Left colon (tissue), 2 donors: ENCODE measurements around the gene KLHL3. TPM values are rescaled to one million over a fixed set of nuclear protein-coding genes. Genes with fewer than 3 reads are reported as not detected.
A peak's percentile ranks its signal among the peaks of the same experiment; 100 is the strongest.
"Not testable (repeated sequence)": the region's sequence is repeated elsewhere in the genome, so short reads cannot be mapped to it uniquely, and the experiment has no call there.

Source experiments
- ATAC-seq: fragments of 200-7000 bp; cut with Tn5 transposase; one replicate; pipeline ENCODE4 v1.9.1; 2020; ENCODE audit warnings: mild to moderate bottlenecking, moderate library complexity
- DNase-seq, 2 donors: peaks; one replicate each; pipeline ENCODE4 v3.0.0-alpha.2; 2020
- intact Hi-C, 2 donors: fragments of 100-400 bp; cut with DNase I in 1 of 2; cut with micrococcal nuclease in 1 of 2; formaldehyde crosslinking; loops; one replicate each; pipeline versions ENCODE4 v1.11.2 to v1.14.0; 2022; cut with DNase I, micrococcal nuclease
- total RNA-seq, 2 donors: library from RNA; stranded (reverse); fragmentation: NEBNext Ultra II Directional; extraction: Animal tissue kit (Norgen Biotek cat#: 25700); gene quantifications; one replicate each; pipeline ENCODE4 v1.2.1, GENCODE V29; 2021
- donor health status: DM: no; HTN: no; CAD: no.
- donor health status: DM: yes; HTN: yes; CAD: no.

Gene KLHL3
- total RNA-seq, 2 donors from 2014 or later = 5.8 to 6.2 TPM

- ATAC-seq (no peak), DNase-seq (no peak)
- intact Hi-C loops = no loop called here
Measured at GRCh38 chr5:137647401-137647800, 88.5 kb downstream of the KLHL3 start.

- DNase-seq = no peak
- no peak for ATAC-seq
- intact Hi-C loops = no loop called here
Measured at GRCh38 chr5:137646761-137647160, 89.1 kb downstream of the KLHL3 start.

GRCh38 chr5:137643081-137643480 lies 92.8 kb downstream of the KLHL3 start:
- intact Hi-C loops = not testable (repeated sequence)

GRCh38 chr5:137642091-137642490 lies 93.8 kb downstream of the KLHL3 start:
- DNase-seq (no peak), ATAC-seq (no peak)
- intact Hi-C loops = no loop called here

More at GRCh38 chr5:137643081-137643480, 92.8 kb downstream of the KLHL3 start:
- ATAC-seq, DNase-seq: not testable (repeated sequence)

DNA sequence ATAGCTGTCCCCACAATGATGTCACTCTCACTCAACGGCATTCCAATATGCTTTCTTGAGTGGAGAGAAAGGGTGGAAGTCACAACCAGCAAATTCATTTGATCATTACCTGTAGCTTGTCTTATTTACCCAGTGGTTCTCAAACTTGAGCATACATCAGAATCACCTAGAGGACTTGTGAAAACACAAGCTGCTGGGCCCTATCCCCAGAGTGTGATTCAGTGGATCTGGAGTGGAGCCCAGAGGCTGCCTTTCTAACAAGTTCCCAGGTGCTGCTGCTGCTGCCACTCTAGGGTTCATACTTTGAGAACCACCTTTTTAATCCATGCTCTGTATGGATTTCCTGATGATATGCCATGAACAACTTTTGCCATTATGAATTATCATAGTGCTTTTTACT lies 94.7 kb downstream of the KLHL3 start:
- intact Hi-C loops = no loop called here
- ATAC-seq (no peak), DNase-seq (no peak)

GRCh38 chr5:137639645-137640044 lies 96.2 kb downstream of the KLHL3 start:
- DNase-seq (no peak), ATAC-seq (no peak)
- intact Hi-C loops = loop anchor here in 1 of 2 donors (10.0 kb wide), 1 partner anchor 105 kb away; no protein-coding TSS in a partner anchor

DNA sequence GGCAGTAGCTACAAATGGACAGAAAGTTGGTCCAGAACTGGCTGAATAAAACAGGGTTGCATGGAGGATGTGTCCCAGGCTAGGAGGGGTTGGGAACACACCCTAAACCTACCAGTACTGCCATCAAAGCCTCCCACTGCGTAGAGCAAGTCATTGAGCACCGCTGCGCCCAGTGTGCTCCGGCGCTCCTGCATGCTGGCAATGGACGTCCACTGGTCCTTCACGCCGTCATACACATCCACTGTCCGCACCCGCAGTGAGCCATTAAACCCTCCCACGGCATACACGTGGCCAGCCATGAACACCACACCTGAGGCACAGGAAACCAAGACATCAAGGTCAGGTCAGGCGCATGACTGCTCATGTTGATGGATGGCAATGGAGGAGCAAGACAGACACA lies 97.0 kb downstream of the KLHL3 start:
- intact Hi-C loops = loop anchor here in 1 of 2 donors (10.0 kb wide), 1 partner anchor 106 kb away; no protein-coding TSS in a partner anchor
- no peak for ATAC-seq

GRCh38 chr5:137636830-137637714 lies 98.8 kb downstream of the KLHL3 start:
- intact Hi-C loops = loop anchor here in 1 of 2 donors (10.0 kb wide), 1 partner anchor 108 kb away; no protein-coding TSS in a partner anchor
- no peak for ATAC-seq
- DNase-seq = no peak

More for the DNA sequence above, 97.0 kb downstream of the KLHL3 start:
- DNase-seq = no peak

- ATAC-seq (no peak), DNase-seq (no peak)
- intact Hi-C loops = loop anchor here in 1 of 2 donors (10.0 kb wide), 1 partner anchor 109 kb away; no protein-coding TSS in a partner anchor
Measured at GRCh38 chr5:137636099-137636498, 99.8 kb downstream of the KLHL3 start.

DNA sequence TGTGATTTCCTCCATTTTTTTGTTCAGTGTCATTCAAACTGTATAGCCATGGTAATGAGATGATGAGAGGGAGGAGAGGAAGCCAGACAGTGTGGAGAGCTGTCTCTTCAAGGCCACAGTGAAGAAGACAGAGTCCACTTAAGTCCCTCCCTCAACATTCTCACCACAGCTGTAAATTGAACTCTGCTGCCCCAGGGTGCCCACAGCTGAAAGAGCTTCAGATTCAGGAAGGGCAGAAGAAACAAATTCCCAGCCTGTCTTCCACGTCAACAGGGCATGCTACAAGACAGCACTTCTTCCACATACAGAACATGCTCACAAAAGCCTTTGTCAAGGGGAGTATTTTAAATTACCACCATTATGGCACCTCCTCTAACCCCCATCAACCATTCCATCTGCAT lies 100.4 kb downstream of the KLHL3 start:
- DNase-seq (no peak), ATAC-seq (no peak)
- intact Hi-C loops = loop anchor here in 1 of 2 donors (10.0 kb wide), 1 partner anchor 109 kb away; no protein-coding TSS in a partner anchor

DNA sequence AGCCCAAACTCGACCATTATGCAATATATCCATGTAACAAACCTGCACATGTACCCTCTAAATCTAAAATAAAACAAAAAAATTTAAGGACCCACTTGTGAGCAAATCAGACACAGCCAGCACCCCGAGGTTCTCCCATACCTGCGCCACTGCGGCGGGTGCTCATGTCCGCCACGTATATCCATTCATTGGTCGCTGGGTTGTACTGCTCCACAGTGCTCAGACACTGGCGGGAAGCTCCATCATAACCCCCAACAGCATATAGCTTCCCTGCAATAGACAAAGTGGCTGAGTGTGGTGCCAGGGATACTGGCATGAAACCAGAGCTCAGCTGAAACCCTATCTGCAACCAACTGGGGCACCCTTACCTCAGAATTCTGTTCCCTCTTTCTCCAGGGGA lies 102.0 kb downstream of the KLHL3 start:
- ATAC-seq = no peak
- intact Hi-C loops = loop anchor here in 1 of 2 donors (10.0 kb wide), 1 partner anchor 111 kb away; no protein-coding TSS in a partner anchor
- DNase-seq = no peak

DNA sequence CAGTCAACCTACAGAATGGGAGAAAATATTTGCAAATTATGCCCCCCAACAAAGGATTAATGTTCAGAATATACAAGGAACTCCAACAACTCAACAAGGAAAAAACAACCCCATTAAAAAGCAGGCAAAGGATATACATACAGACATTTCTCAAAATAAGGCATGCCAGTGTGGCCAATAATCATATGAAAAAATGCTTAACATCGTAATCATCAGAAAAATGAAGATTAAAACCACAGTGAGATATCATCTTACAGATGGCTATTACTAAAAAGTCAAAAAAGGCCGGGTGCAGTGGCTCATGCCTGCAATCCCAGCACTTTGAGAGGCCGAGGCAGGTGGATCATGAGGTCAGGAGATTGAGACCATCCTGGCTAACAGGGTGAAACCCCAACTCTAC lies 103.2 kb downstream of the KLHL3 start:
- intact Hi-C loops = loop anchor here in 1 of 2 donors (10.0 kb wide), 1 partner anchor 112 kb away; no protein-coding TSS in a partner anchor
- DNase-seq (no peak), ATAC-seq (no peak)

GRCh38 chr5:137631453-137631852 lies 104.4 kb downstream of the KLHL3 start:
- intact Hi-C loops = loop anchor here in 1 of 2 donors (10.0 kb wide), 1 partner anchor 113 kb away; no protein-coding TSS in a partner anchor
- no peak for ATAC-seq
- no peak for DNase-seq

DNA sequence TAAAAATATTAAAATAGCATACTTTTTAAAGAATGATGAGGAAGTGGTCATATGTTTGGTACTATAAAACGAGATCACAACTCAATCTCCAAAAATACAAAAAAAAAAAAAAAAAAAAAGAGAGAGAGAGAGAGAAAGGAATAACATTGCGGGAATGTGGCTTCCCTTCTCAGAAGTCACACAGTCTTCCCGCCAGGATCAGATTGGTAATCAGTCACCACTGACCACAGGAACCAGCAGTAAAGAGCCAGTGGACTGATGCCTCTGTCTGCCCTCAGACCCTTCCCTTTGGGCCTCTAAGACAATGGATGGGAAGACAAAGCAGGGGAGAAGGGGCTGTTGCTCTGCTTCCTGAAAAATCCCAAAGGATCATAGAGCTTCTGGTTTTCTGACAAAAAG lies 104.9 kb downstream of the KLHL3 start:
- ATAC-seq (no peak), DNase-seq (no peak)
- intact Hi-C loops = loop anchor here in 1 of 2 donors (10.0 kb wide), 1 partner anchor 114 kb away; no protein-coding TSS in a partner anchor

GRCh38 chr5:137630216-137630971 lies 105.5 kb downstream of the KLHL3 start:
- no peak for DNase-seq
- intact Hi-C loops = loop anchor here in 1 of 2 donors (10.0 kb wide), 1 partner anchor 114 kb away; no protein-coding TSS in a partner anchor
- no peak for ATAC-seq

- intact Hi-C loops = loop anchor here in 1 of 2 donors (10.0 kb wide), 1 partner anchor 115 kb away; no protein-coding TSS in a partner anchor
- ATAC-seq (peak; percentile 79), DNase-seq (no peak)
Measured at GRCh38 chr5:137629646-137630045, 106.2 kb downstream of the KLHL3 start.

DNA sequence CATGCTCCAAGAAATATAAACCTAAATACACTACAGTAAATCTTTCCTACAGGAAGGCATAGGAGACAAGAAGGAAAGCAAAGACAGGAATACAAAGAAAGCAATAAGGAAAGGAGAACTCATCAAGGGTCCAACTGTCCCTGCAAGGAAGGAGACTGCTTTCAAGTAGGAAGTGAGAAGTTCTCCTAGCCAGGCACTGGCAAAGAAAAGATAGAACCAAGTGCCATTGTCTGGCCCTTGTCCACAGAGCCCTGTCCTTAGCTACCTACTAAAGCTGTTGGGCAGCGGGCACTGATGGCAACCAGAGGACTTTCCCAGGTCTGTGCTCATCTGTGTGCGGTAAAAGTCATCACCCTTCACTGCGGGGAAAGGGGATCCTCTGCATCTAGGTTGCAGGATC lies 108.2 kb downstream of the KLHL3 start:
- intact Hi-C loops = no loop called here
- DNase-seq = no peak
- no peak for ATAC-seq

GRCh38 chr5:137627293-137627692 lies 108.6 kb downstream of the KLHL3 start:
- ATAC-seq (no peak), DNase-seq (no peak)
- intact Hi-C loops = no loop called here

DNA sequence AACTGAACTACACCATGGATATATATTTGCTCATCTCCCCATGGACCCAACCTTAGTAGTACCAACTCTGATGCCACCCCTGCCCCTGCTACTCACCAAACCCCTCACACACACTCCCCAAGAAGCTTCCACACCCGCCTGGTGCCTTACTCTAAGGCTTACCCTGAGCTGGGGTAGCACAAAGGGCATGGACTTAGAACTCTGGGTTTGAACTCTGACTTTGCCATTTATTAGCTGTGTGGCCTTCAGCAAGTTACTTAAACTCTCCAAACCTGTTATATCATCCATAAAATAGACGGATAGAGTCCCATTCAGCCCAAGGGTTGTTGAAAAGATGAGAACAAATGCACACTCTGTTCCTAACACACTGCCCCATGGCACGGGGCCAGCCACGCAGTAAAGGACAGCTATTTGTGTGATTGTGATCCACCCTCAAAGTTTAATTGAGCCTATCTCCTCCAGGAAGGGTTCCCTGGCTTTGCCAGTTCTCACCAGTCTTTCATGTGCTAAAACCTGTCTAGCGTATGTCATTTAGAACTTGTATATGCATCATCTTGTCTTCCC lies 111.0 kb downstream of the KLHL3 start:
- ATAC-seq = peak; percentile 58
- DNase-seq = peak in 1 of 2 donors; percentile 24
- intact Hi-C loops = no loop called here
